Loucy (cell line): Measurements from ENCODE around the gene KCNJ11.

Source experiments
- EZH2phosphoT487 ChIP-seq: fragments of 200-600 bp; IDR thresholded peaks from 2 replicates; pipeline ENCODE4 v1.6.1; 2018; ENCODE audit warnings: antibody characterized with exemption, mild to moderate bottlenecking, moderate library complexity, borderline replicate concordance
- TF ChIP-seq, protein P1 (sequence below): fragments of 200-600 bp; sonication (generic); conservative IDR thresholded peaks from 2 replicates; pipeline ENCODE4 v1.5.1; 2014; ENCODE audit warnings: mild to moderate bottlenecking, antibody characterized with exemption, low read length

DNA sequence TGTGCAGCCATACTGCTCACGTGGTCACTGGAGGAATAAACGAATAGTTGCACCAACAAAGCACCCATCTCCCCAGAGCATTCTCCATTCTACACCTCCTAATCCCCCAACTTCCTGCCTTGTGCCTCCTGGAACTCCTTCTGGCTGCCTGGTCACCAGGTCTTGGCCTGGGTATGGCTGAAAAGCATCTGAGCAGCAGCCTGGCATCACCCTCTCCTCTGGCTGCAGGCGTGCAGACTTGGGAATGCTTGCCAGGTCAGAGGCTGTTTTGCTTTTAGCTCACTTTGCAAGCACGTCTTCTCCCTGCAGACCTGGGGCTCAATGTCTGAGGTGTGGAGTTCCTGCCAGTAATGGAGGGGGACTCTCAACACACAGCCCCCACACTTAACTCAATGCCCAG, 33.3 kb upstream of the KCNJ11 start:
- TF ChIP-seq, protein P1, sequence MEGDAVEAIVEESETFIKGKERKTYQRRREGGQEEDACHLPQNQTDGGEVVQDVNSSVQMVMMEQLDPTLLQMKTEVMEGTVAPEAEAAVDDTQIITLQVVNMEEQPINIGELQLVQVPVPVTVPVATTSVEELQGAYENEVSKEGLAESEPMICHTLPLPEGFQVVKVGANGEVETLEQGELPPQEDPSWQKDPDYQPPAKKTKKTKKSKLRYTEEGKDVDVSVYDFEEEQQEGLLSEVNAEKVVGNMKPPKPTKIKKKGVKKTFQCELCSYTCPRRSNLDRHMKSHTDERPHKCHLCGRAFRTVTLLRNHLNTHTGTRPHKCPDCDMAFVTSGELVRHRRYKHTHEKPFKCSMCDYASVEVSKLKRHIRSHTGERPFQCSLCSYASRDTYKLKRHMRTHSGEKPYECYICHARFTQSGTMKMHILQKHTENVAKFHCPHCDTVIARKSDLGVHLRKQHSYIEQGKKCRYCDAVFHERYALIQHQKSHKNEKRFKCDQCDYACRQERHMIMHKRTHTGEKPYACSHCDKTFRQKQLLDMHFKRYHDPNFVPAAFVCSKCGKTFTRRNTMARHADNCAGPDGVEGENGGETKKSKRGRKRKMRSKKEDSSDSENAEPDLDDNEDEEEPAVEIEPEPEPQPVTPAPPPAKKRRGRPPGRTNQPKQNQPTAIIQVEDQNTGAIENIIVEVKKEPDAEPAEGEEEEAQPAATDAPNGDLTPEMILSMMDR: no peak
- TF ChIP-seq EZH2phosphoT487: no peak
